CD4-positive, alpha-beta T cell treated with Interleukin-4 for 1 hour (primary cell): Measurements from ENCODE around the gene NUCKS1.

Source experiments
- DNase-seq, 2 donors: peaks; one replicate each; pipeline ENCODE4 v3.0.0-alpha.2; 2020 to 2022

The NUCKS1 gene

DNA sequence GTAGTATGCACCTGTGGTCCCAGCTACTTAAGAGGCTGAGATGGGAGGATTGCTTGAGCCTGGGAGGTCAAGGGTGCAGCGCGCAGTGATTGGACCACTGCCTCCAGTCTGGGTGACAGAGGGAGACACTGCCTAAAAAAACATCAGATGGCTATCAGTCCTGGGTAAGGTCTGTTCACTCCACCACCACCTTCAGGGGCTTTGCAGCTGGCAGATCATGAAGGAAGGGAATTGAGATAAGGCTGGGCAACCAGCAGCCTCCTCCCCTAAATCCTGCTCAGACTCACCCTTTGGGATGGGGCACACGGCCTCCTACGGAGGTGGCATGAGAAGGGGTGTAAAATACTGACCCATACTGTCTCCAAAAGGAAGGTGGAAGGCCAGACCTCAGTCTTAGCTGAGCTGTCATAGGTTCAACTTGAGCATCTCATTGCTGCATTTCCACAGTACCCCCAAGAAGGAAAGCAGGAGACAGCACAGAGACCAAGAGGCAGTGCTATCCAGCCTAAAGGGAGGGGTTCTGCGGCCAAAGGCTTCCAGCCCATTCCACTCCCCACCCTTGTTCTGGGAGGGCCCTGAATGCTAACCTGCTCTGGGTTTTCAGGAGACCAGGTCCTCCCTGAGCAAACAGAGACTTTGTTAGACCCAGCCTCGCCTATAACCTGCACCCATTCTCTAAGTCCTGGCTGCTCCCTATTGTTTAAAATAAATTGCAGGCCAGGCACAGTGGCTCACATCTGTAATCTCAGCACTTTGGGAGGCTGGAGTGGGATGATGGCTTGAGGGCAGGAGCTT lies 83.4 kb downstream of the NUCKS1 start:
- DNase-seq = no peak

DNA sequence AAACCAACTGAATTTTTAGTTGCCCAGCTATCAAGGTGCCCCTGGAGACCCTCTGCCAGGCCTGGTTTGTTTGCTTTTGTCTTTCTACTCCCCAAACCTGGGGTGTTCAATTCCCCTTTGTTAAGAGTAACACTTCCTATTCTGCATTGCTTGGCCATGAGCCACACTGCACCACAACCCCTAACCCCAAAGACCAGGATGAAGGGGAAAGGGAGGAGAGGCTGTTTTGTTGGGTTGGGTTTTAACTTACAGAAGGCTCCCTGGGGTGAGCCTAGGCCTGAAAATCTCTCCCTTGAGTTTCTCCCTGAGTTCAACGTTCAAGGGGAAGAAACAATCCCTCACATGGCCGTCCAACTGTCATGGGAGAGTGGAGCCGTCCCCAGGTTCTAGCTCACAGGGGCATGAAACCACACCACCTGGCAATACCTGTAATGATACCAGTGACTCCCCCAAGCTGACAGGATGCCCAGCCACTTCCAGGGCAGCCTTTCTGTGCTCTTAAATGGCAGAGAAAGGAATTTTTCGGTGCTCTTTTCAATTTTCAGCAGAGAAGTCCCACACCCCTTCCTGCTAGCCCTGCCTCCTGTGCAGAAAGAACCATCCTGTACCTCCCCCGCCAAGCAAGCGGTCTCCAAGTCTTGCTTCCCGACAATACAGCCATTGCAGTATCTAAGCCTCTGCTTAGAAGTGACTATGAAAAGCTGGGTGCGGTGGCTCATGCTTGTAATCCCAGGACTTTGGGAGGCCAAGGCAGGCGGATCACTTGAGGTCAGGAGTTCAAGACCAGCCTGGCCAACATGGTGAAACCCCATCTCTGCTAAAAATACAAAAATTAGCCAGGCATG lies 84.6 kb downstream of the NUCKS1 start:
- DNase-seq = peak in 1 of 2 donors; percentile 26

DNA sequence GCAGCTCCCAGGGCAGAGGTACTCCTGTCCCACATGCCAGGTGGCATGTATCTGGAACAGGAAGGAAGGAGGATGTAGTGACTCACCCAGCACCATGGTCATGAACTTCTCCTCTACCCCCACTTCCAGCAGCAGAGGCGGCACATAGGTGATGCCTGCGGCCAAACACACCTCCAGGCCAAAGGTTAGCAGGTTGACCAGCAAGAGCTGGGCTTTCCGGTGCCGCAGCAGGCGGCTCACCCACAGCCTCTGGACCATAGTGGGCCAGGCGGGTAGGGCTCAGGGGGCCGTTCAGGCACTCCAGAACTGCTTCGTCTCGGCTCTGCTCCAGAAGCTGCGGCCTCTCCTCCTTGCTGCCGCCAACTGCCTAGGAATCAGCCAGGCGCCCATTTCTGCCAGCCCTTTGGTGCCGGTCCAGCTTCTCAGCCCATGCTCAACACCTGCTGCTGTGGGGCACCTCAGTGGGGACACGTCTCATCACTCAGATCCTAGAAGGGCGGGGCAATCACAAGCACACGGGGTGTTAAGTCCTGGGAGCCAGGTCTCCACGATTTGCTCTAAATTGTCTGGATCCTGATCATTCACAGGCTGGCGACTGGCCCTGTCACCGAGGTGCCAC lies 85.5 kb downstream of the NUCKS1 start:
- no peak for DNase-seq

GRCh38 chr1:205663286-205663936 lies 86.6 kb downstream of the NUCKS1 start:
- DNase-seq = no peak
